DND-41 (cell line): Measurements from ENCODE around the gene FAIM.
"Not testable (repeated sequence)": the region's sequence is repeated elsewhere in the genome, so short reads cannot be mapped to it uniquely, and the experiment has no call there.

ENCODE experiments used
- ATAC-seq: fragments of 200-7000 bp; cut with Tn5 transposase; 3 replicates; pipeline ENCODE4 v1.9.1; 2021; ENCODE audit warnings: low read depth; ENCODE audit not compliant: insufficient read depth
- DNase-seq: peaks from one replicate; pipeline ENCODE4 v3.0.0-alpha.2; 2020
- H2AFZ ChIP-seq: 2 replicates; pipeline ENCODE4 v1.6.0; 2012; ENCODE audit warnings: low read depth, low read length
- H3K27ac ChIP-seq: 2 replicates; pipeline ENCODE4 v1.5.1; 2012; ENCODE audit warnings: low read length, inconsistent platforms
- H3K27me3 ChIP-seq: fragments of 200-600 bp; sonication (generic); 2 replicates; pipeline ENCODE4 v1.6.0; 2012; ENCODE audit warnings: low read length, mild to moderate bottlenecking, inconsistent platforms; ENCODE audit not compliant: insufficient read depth, poor library complexity
- H3K36me3 ChIP-seq: 2 replicates; pipeline ENCODE4 v1.5.1; 2012; ENCODE audit warnings: low read length, inconsistent platforms; ENCODE audit not compliant: insufficient read depth
- H3K4me1 ChIP-seq: 2 replicates; pipeline ENCODE4 v1.5.1; 2012; ENCODE audit warnings: mild to moderate bottlenecking, low read length; ENCODE audit not compliant: insufficient read depth
- H3K4me2 ChIP-seq: 2 replicates; pipeline ENCODE4 v1.6.0; 2012; ENCODE audit warnings: mild to moderate bottlenecking, moderate library complexity, low read length, inconsistent platforms; ENCODE audit not compliant: insufficient read depth
- H3K4me3 ChIP-seq, 2 experiments: fragments of 200-600 bp in 1 of 2; shearing (Covaris generic) in 1 of 2; 2 replicates each; pipeline ENCODE4 v1.5.1; 2012 to 2016; ENCODE audit warnings: inconsistent platforms in 2 of 2, low read length in 2 of 2, mild to moderate bottlenecking in 2 of 2, low read depth in 1 of 2, moderate library complexity in 1 of 2
- H3K79me2 ChIP-seq: 2 replicates; pipeline ENCODE4 v1.6.0; 2012; ENCODE audit warnings: low read length, inconsistent platforms; ENCODE audit not compliant: insufficient read depth
- H3K9ac ChIP-seq: 2 replicates; pipeline ENCODE4 v1.6.0; 2012; ENCODE audit warnings: low read depth, mild to moderate bottlenecking, inconsistent platforms, low read length, moderate library complexity
- H3K9me3 ChIP-seq: 2 replicates; pipeline ENCODE4 v1.5.1; 2012; ENCODE audit warnings: low read length, moderate library complexity, mild to moderate bottlenecking, inconsistent platforms; ENCODE audit not compliant: insufficient read depth, severe bottlenecking
- H4K20me1 ChIP-seq: 2 replicates; pipeline ENCODE4 v1.6.0; 2012; ENCODE audit warnings: low read length; ENCODE audit not compliant: insufficient read depth
- CTCF ChIP-seq: IDR thresholded peaks from 2 replicates; pipeline ENCODE4 v1.5.1; 2012; ENCODE audit warnings: borderline replicate concordance, low read length, moderate library complexity, mild to moderate bottlenecking; ENCODE audit not compliant: poor library complexity, severe bottlenecking; ENCODE audit errors: extremely low read depth
- EZH2 ChIP-seq: IDR thresholded peaks from 3 replicates; pipeline ENCODE4 v1.6.1; 2012; ENCODE audit warnings: borderline replicate concordance, low read depth, mild to moderate bottlenecking, moderate library complexity, low read length, inconsistent platforms; ENCODE audit not compliant: severe bottlenecking

The FAIM gene

GRCh38 chr3:138567403-138567802, 41.2 kb upstream of the FAIM start:
- DNase-seq (no peak), ATAC-seq (no peak)
- H3K36me3 ChIP-seq = peaks cover 23% of the 10 kb centered on the region; the same call in 1 of the 2 replicates
- H3K4me3 ChIP-seq = no peak overlapping the region
- no peak overlapping the region for H3K9ac ChIP-seq
- peak; percentile 24 for TF ChIP-seq CTCF
- TF ChIP-seq EZH2 = no peak
- H3K4me1 ChIP-seq = no peaks in the 10 kb centered on the region
- no peaks in the 10 kb centered on the region for H3K27me3 ChIP-seq
- H3K4me2 ChIP-seq = no peak overlapping the region
- H3K9me3 ChIP-seq = no peaks in the 10 kb centered on the region
- H2AFZ ChIP-seq = no peak overlapping the region
- no peak overlapping the region for H3K27ac ChIP-seq
- no peaks in the 10 kb centered on the region; the same call in 1 of the 2 replicates for H3K79me2 ChIP-seq
- H4K20me1 ChIP-seq = no peaks in the 10 kb centered on the region

GRCh38 chr3:138569090-138569489, 39.5 kb upstream of the FAIM start:
- no peak for TF ChIP-seq CTCF
- no peak for TF ChIP-seq EZH2
- Histone ChIP-seq H4K20me1 (no peaks in the 10 kb centered on the region), H3K36me3 (peaks cover 23% of the 10 kb centered on the region; the same call in 1 of the 2 replicates), H3K27me3 (no peaks in the 10 kb centered on the region), H3K27ac (no peak overlapping the region), H2AFZ (no peak overlapping the region), H3K9me3 (peaks cover 3% of the 10 kb centered on the region), H3K4me2 (no peak overlapping the region), H3K4me3 (no peak overlapping the region), H3K9ac (no peak overlapping the region), H3K4me1 (no peaks in the 10 kb centered on the region), H3K79me2 (no peaks in the 10 kb centered on the region; the same call in 1 of the 2 replicates)
- DNase-seq (no peak), ATAC-seq (no peak)

- ATAC-seq, H3K9ac ChIP-seq, H3K27me3 ChIP-seq, H3K9me3 ChIP-seq, H3K27ac ChIP-seq, DNase-seq, H3K4me2 ChIP-seq, H3K79me2 ChIP-seq, H3K4me1 ChIP-seq, H4K20me1 ChIP-seq, H2AFZ ChIP-seq, H3K4me3 ChIP-seq: not testable (repeated sequence)
- peaks cover 23% of the 10 kb centered on the region; the same call in 1 of the 2 replicates for H3K36me3 ChIP-seq
Observed at GRCh38 chr3:138569624-138570023, 38.9 kb upstream of the FAIM start.

- Histone ChIP-seq H3K4me2 (no peak overlapping the region), H3K27me3 (no peaks in the 10 kb centered on the region), H3K9ac (no peak overlapping the region), H3K27ac (no peak overlapping the region), H3K4me1 (peaks cover 12% of the 10 kb centered on the region), H2AFZ (no peak overlapping the region), H4K20me1 (no peaks in the 10 kb centered on the region), H3K79me2 (no peaks in the 10 kb centered on the region), H3K4me3 (no peak overlapping the region), H3K36me3 (peaks cover 12% of the 10 kb centered on the region; the same call in 1 of the 2 replicates), H3K9me3 (peaks cover 3% of the 10 kb centered on the region)
- ATAC-seq = no peak
- TF ChIP-seq EZH2 (no peak), CTCF (no peak)
- no peak for DNase-seq
Observed at GRCh38 chr3:138573138-138573537, 35.4 kb upstream of the FAIM start.
